COR-L47 (cell line): ENCODE data around the gene NOL8.

Experiments used
- DNase-seq: peaks from one replicate; lab custom pipeline; 2025; lab: John Stamatoyannopoulos, UW

NOL8 gene

GRCh38 chr9:92266486-92266885 lies 58.7 kb downstream of the NOL8 start:
- DNase-seq, result no peak

- DNase-seq, result no peak
Observed at GRCh38 chr9:92265154-92265553, 60.0 kb downstream of the NOL8 start.

DNA sequence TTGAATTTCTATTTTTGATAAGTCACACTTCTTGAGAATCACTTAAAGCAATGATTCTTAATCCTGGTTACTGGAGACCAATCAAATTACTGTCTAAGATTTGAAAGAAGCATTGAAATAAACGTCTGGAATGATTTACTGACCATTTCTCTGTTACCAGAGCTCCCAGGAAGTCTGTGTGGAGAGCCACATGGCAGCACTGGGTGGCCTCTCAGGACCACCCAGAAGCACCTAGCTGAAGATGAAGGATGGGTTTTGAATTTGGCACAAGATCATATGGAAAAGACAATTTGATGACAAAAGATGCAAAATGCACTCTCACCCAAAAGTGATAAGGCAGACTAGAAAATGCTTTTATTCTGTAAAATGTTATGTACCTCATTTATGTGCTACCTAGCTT lies 62.0 kb downstream of the NOL8 start:
- no peak for DNase-seq

DNA sequence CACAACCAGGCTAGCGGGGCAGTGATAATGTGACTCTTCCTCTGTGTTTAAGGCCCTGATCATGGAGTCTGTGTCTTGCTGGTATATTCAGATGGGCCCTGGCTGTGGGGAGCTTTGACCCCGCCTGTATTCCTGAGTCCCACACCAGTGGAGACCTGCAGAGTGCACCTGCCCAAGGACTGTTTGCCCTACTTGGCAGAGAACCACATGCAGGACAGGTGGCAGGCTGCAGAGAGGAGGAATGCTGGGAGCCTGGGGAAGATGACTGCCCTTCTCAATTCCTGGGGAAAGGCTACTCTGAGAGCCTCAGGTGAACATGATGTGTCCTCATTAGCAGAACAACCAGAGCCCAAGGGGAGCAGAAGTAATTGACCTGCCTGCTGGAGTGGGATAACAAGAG lies 67.8 kb downstream of the NOL8 start:
- no peak for DNase-seq

DNA sequence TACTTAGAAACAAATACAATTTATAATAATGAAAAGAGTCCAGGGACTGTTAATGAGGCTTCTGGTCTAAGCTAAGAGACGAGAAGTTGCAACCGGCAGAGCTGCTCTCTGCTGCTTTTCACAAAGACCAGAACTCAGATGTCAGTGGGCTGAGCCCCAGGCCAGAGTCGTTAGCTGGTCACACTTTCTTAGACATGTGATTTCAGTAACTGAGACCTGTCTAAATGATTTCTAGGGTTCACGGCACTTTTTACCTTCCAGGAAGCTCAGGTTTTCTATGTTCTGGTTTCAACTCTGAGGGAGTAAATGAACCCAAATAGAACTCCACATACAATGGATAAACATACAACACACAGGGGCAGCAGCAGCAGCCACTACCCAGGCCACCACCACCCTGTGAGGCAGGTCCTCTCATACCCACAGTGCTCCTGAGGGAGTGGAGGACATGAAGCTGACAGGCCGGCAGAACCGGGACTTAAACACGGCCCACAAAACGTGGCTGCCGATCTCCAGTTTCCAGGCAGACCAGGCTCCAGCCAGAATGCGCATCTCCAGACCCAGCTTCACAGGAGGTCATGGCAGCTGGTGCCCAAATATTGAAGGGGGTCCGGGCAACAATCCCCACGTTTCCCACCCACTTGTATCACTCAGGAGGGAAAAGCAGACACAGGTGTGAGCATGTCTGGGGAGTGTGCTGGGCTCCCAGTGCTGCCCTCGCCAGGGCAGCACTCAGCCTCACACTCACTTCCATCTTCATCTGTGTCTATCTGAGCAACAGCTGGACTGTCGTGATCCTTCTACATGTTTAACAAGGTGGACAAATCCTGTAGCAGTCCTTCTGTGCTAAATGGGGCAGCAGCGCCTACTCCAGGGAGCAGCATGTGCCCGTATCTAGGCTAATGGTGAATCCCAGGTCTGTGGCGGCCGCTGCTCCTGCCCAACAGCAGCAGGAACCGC lies 70.5 kb downstream of the NOL8 start:
- DNase-seq, result no peak

- no peak for DNase-seq
Observed at GRCh38 chr9:92253656-92254055, 71.5 kb downstream of the NOL8 start.

DNA sequence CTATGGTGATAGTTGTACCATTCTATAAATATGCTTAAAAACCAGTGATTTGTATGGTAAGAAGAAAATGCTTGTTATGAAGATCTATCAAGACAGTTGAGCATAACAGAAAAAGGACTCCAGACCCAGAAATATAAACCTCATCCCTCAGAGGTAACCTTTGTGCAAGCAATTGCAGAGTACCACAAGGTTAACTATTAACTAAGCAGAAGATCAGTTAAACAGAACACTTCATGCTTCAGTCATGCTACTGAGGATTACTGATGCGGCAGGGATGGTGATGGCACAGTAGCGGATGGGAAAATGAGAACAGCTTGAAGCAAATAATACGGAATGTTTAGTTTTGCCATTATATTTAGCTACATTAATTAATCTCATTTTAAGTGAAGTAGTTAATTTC lies 77.2 kb downstream of the NOL8 start:
- DNase-seq, result no peak
